GM18499 (cell line): ENCODE results near the gene SELENOO.

Experiments used
- ATAC-seq: cut with Tn5 transposase; IDR thresholded peaks from one replicate; pipeline ENCODE4 v1.9.1; 2021; ENCODE audit warnings: moderate number of reproducible peaks; ENCODE audit not compliant: insufficient read depth, unreplicated experiment

SELENOO gene

GRCh38 chr22:50183141-50183971 lies 17.5 kb upstream of the SELENOO start:
- no peak for ATAC-seq

- ATAC-seq = no peak
Observed at GRCh38 chr22:50184004-50184901, 16.6 kb upstream of the SELENOO start.

GRCh38 chr22:50184902-50185374 lies 15.9 kb upstream of the SELENOO start:
- no peak for ATAC-seq

- ATAC-seq = no peak
Observed at GRCh38 chr22:50185375-50186087, 15.3 kb upstream of the SELENOO start, which contains the start of gene TRABD. TRABD (plus strand) TSS chr22:50185913; CDS start chr22:50193061, 7,148 bp downstream.

- ATAC-seq = no peak
Observed at GRCh38 chr22:50186181-50186714, 14.6 kb upstream of the SELENOO start.

GRCh38 chr22:50186761-50187523 lies 13.9 kb upstream of the SELENOO start:
- no peak for ATAC-seq

GRCh38 chr22:50188356-50188755 lies 12.5 kb upstream of the SELENOO start:
- ATAC-seq = no peak

GRCh38 chr22:50189184-50189848 lies 11.5 kb upstream of the SELENOO start:
- no peak for ATAC-seq

- ATAC-seq = no peak
Observed at GRCh38 chr22:50189849-50190181, 11.0 kb upstream of the SELENOO start.

GRCh38 chr22:50190182-50190940 lies 10.4 kb upstream of the SELENOO start:
- no peak for ATAC-seq

- no peak for ATAC-seq
Observed at GRCh38 chr22:50190941-50191741, 9.7 kb upstream of the SELENOO start.

GRCh38 chr22:50192436-50193204 lies 8.2 kb upstream of the SELENOO start:
- ATAC-seq = no peak

- ATAC-seq = no peak
Observed at GRCh38 chr22:50193621-50194020, 7.2 kb upstream of the SELENOO start.

GRCh38 chr22:50194037-50194805 lies 6.6 kb upstream of the SELENOO start:
- no peak for ATAC-seq

- ATAC-seq = no peak
Observed at GRCh38 chr22:50196256-50196655, 4.6 kb upstream of the SELENOO start.
